ENCODE results near the gene GYS2.

GYS2 gene

DNA sequence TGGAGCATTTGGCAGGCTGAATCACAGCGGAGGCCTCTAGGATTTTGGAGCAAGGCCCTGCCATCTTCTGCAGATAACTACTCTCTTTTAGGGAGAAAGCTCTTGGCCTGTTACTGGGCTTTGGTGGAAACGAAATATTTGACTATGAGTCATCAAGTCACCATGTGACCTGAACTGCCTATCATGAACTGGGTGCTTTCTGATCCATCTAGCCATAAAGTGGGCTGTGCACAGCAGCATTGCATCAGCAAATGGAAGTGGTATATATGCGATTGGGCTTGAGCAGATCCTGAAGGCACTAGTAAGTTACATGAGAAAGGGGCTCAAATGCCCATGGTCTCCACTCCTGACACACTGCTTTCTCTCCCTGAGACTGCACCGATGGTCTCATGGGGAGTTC lies 21.1 kb downstream of the GYS2 start:
- DNase-seq (ENCODE audit: low spot score) = no peak
- ATAC-seq (ENCODE audit: low read depth) = no peak
- Histone ChIP-seq H3K4me3 (ENCODE audit: severe bottlenecking) (no peak overlapping the region), H3K9me3 (ENCODE audit: severe bottlenecking) (no peaks in the 10 kb centered on the region), H3K27ac (ENCODE audit: poor library complexity, severe bottlenecking) (no peak overlapping the region), H3K4me1 (ENCODE audit: insufficient read depth, poor library complexity, severe bottlenecking) (no peaks in the 10 kb centered on the region), H3K27me3 (ENCODE audit: insufficient read depth, poor library complexity, severe bottlenecking) (no peaks in the 10 kb centered on the region), H3K36me3 (ENCODE audit: low read depth) (no peaks in the 10 kb centered on the region)
- TF ChIP-seq, protein P1, sequence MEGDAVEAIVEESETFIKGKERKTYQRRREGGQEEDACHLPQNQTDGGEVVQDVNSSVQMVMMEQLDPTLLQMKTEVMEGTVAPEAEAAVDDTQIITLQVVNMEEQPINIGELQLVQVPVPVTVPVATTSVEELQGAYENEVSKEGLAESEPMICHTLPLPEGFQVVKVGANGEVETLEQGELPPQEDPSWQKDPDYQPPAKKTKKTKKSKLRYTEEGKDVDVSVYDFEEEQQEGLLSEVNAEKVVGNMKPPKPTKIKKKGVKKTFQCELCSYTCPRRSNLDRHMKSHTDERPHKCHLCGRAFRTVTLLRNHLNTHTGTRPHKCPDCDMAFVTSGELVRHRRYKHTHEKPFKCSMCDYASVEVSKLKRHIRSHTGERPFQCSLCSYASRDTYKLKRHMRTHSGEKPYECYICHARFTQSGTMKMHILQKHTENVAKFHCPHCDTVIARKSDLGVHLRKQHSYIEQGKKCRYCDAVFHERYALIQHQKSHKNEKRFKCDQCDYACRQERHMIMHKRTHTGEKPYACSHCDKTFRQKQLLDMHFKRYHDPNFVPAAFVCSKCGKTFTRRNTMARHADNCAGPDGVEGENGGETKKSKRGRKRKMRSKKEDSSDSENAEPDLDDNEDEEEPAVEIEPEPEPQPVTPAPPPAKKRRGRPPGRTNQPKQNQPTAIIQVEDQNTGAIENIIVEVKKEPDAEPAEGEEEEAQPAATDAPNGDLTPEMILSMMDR (IDR thresholded peaks at IDR 0.05; ENCODE audit: poor library complexity, severe bottlenecking) = no peak

DNA sequence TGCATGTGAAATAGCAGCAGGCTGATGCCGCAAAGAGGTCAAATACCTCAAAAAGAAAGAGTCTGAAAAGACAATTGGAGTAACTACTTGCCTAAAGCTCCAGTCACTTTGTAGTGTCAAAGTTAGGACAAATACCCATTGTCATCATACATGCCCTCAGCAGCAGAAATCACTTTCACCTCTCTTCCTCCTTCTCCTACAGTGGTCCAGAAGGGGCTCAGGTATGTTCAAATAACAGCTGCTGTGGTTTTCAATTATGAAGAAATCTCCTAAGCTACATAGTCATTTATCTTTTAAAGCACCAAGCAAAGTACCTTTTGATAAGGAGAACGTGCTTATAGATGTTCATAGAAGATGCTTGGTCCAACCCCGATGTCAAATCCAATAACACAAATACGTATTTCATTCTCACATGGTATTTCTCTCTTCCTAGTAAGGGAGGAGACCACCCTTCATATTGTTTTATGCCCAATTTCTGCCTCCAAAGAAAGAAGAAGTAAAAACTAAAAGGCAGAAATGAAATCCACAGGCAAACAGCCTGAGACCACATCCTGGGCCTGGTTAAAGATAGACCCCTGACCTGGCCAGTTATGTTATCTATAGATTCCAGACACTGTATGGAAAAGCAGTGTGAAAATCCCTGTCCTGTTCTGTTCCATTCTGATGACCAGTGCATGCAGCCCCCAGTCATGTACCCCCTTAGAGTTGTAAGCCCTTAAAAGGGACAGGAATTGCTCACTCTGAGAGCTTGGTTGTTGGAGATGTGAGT lies 23.7 kb downstream of the GYS2 start:
- ATAC-seq (ENCODE audit: low read depth) = no peak
- no peak overlapping the region for H3K27ac ChIP-seq (ENCODE audit: poor library complexity, severe bottlenecking)
- H3K36me3 ChIP-seq (ENCODE audit: low read depth) = no peaks in the 10 kb centered on the region
- no peaks in the 10 kb centered on the region for H3K4me1 ChIP-seq (ENCODE audit: insufficient read depth, poor library complexity, severe bottlenecking)
- no peak for DNase-seq (ENCODE audit: low spot score)
- H3K4me3 ChIP-seq (ENCODE audit: severe bottlenecking) = no peak overlapping the region
- TF ChIP-seq, protein P1 (IDR thresholded peaks at IDR 0.05; ENCODE audit: poor library complexity, severe bottlenecking) = no peak
- H3K9me3 ChIP-seq (ENCODE audit: severe bottlenecking) = no peaks in the 10 kb centered on the region
- no peaks in the 10 kb centered on the region for H3K27me3 ChIP-seq (ENCODE audit: insufficient read depth, poor library complexity, severe bottlenecking)

DNA sequence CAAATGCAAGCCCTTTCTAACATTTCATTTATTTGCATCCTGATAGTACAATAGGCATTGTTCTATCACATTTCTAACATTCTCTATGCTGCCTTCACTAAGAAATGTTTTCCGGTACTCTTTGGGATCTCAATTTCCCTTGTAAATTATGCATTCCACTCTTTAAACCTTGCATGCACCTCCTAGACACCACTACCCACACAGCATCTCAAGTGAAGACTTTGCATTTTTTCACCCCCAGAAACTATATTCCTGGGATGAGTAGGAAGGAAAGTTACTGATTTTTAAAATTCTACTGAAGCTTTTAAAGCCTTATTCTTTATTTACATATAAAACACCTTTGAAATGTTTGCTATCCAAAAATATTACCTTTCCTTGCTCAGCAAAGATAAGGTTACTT lies 27.1 kb downstream of the GYS2 start:
- no peak overlapping the region for H3K4me3 ChIP-seq (ENCODE audit: severe bottlenecking)
- no peaks in the 10 kb centered on the region for H3K27me3 ChIP-seq (ENCODE audit: insufficient read depth, poor library complexity, severe bottlenecking)
- no peaks in the 10 kb centered on the region for H3K36me3 ChIP-seq (ENCODE audit: low read depth)
- TF ChIP-seq, protein P1 (IDR thresholded peaks at IDR 0.05; ENCODE audit: poor library complexity, severe bottlenecking) = no peak
- H3K9me3 ChIP-seq (ENCODE audit: severe bottlenecking) = no peaks in the 10 kb centered on the region
- no peaks in the 10 kb centered on the region for H3K4me1 ChIP-seq (ENCODE audit: insufficient read depth, poor library complexity, severe bottlenecking)
- no peak overlapping the region for H3K27ac ChIP-seq (ENCODE audit: poor library complexity, severe bottlenecking)
- ATAC-seq (ENCODE audit: low read depth) (no peak), DNase-seq (ENCODE audit: low spot score) (no peak)

DNA sequence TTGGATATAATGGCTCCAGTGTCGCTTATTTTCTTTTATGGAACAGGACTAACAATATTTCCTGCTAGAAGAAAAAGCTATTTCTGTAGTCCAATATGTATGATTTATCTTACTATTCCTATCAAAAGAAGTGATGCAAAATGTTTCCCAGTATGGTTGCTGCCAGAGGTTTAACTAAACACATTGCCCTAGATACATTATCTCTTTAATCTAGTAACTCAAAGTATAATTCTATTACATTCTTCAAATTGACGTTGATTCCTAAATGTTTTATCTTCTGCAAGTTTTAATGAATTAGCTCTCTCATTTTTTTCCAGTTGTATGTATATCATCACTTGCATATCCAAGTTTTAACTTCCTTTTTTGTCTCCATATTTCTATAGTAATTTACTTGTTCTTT lies 28.2 kb downstream of the GYS2 start:
- Histone ChIP-seq H3K9me3 (ENCODE audit: severe bottlenecking) (no peaks in the 10 kb centered on the region), H3K36me3 (ENCODE audit: low read depth) (no peaks in the 10 kb centered on the region), H3K4me1 (ENCODE audit: insufficient read depth, poor library complexity, severe bottlenecking) (no peaks in the 10 kb centered on the region), H3K27ac (ENCODE audit: poor library complexity, severe bottlenecking) (no peak overlapping the region), H3K4me3 (ENCODE audit: severe bottlenecking) (no peak overlapping the region), H3K27me3 (ENCODE audit: insufficient read depth, poor library complexity, severe bottlenecking) (no peaks in the 10 kb centered on the region)
- ATAC-seq (ENCODE audit: low read depth) (no peak), DNase-seq (ENCODE audit: low spot score) (no peak)
- TF ChIP-seq, protein P1 (IDR thresholded peaks at IDR 0.05; ENCODE audit: poor library complexity, severe bottlenecking) = no peak

DNA sequence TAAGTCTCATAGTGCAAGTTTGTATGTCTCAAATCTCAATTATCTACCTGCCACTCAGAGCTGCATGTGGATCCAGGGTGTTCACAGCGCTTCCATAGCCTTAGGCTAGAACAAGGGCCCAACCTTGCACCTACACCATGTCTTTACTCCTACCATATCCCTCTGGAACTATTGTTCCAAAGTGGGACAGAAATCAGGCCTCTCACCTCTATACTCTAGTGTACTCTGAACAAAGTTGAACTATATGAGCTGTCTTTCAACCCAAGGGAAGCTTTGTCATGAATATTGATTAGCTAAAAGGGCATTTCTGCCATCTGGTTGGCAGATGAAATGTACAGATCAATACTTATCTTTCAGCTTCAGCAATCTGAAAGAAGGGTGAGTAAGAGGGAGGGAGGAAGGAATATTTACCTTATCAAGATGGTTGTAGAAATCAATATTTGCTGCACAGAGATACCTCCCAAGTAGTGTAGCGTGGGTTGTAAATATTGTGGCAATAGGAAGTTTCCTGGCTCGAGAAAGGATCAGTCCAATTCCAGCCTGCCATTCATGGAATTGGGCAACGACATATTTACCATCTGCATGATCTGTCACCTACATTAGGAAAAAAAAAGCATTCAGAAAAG lies 30.8 kb downstream of the GYS2 start:
- DNase-seq (ENCODE audit: low spot score) = no peak
- no peaks in the 10 kb centered on the region for H3K4me1 ChIP-seq (ENCODE audit: insufficient read depth, poor library complexity, severe bottlenecking)
- no peak overlapping the region for H3K27ac ChIP-seq (ENCODE audit: poor library complexity, severe bottlenecking)
- no peak overlapping the region for H3K4me3 ChIP-seq (ENCODE audit: severe bottlenecking)
- ATAC-seq (ENCODE audit: low read depth) = no peak
- no peaks in the 10 kb centered on the region for H3K36me3 ChIP-seq (ENCODE audit: low read depth)
- H3K27me3 ChIP-seq (ENCODE audit: insufficient read depth, poor library complexity, severe bottlenecking) = no peaks in the 10 kb centered on the region
- TF ChIP-seq, protein P1 (IDR thresholded peaks at IDR 0.05; ENCODE audit: poor library complexity, severe bottlenecking) = no peak
- no peaks in the 10 kb centered on the region for H3K9me3 ChIP-seq (ENCODE audit: severe bottlenecking)

All from RWPE2 (cell line).